CD14-positive monocyte (primary cell): ENCODE results near the gene ODAD3. TPM values are rescaled to one million over a fixed set of nuclear protein-coding genes. Genes with fewer than 3 reads are reported as not detected.

ENCODE experiments used
- DNase-seq, 3 donors: peaks; one replicate each; pipeline ENCODE4 v3.0.0-alpha.2; 2011 to 2022
- H2AFZ ChIP-seq: 2 replicates; pipeline ENCODE4 v1.6.0; 2012; ENCODE audit warnings: mild to moderate bottlenecking, low read depth, low read length, inconsistent platforms; ENCODE audit not compliant: insufficient read depth, poor library complexity, severe bottlenecking
- H3K27ac ChIP-seq, 2 donors: 1 replicate in 1 of 2; 2 replicates in 1 of 2; pipeline ENCODE4 v1.5.1; 2012 to 2013; ENCODE audit warnings: low read length in 2 of 2, control low read depth in 1 of 2, inconsistent platforms in 1 of 2, low read depth in 1 of 2, mild to moderate bottlenecking in 1 of 2
- H3K27me3 ChIP-seq, 2 donors: one replicate each; pipeline versions ENCODE4 v1.6.0 to v1.6.1; 2011 to 2013; ENCODE audit warnings: low read length in 2 of 2; ENCODE audit not compliant: control insufficient read depth in 2 of 2, insufficient read depth in 2 of 2
- H3K36me3 ChIP-seq, 2 donors: replicated peaks in 1 of 2; 1 replicate in 1 of 2; 2 replicates in 1 of 2; pipeline versions ENCODE4 v1.5.1 to v1.6.1; 2012 to 2013; ENCODE audit warnings: low read length in 2 of 2, control low read depth in 1 of 2, inconsistent platforms in 1 of 2, mild to moderate bottlenecking in 1 of 2; ENCODE audit not compliant: insufficient read depth in 2 of 2, control insufficient read depth in 1 of 2
- H3K4me1 ChIP-seq, 2 donors: 1 replicate in 1 of 2; 2 replicates in 1 of 2; pipeline versions ENCODE4 v1.5.1 to v1.6.1; 2012 to 2013; ENCODE audit warnings: low read length in 2 of 2, control low read depth in 1 of 2, inconsistent platforms in 1 of 2, mild to moderate bottlenecking in 1 of 2, moderate library complexity in 1 of 2; ENCODE audit not compliant: insufficient read depth in 2 of 2, control insufficient read depth in 1 of 2
- H3K4me2 ChIP-seq: replicated peaks from 2 replicates; pipeline ENCODE3; 2012; ENCODE audit warnings: low read length, moderate library complexity, mild to moderate bottlenecking; ENCODE audit not compliant: poor library complexity, severe bottlenecking; ENCODE audit errors: extremely low read depth
- H3K4me3 ChIP-seq, 3 experiments: fragments of 200-600 bp in 1 of 3; sonication (generic) in 1 of 3; replicated peaks in 1 of 3; 1 replicate in 2 of 3; 2 replicates in 1 of 3; pipeline ENCODE4 v1.5.1; 2011 to 2013; ENCODE audit warnings: low read length in 3 of 3, mild to moderate bottlenecking in 3 of 3, control low read depth in 2 of 3, low read depth in 2 of 3, inconsistent platforms in 1 of 3, moderate library complexity in 1 of 3
- H3K79me2 ChIP-seq: 2 replicates; pipeline ENCODE4 v1.6.0; 2012; ENCODE audit warnings: mild to moderate bottlenecking, control low read depth, inconsistent platforms, low read length, moderate library complexity; ENCODE audit not compliant: insufficient read depth
- H3K9ac ChIP-seq: 2 replicates; pipeline ENCODE4 v1.6.0; 2017; ENCODE audit warnings: low read length, mild to moderate bottlenecking; ENCODE audit not compliant: insufficient read depth, poor library complexity, severe bottlenecking
- H3K9me3 ChIP-seq, 2 donors: replicated peaks in 1 of 2; 1 replicate in 1 of 2; 2 replicates in 1 of 2; pipeline versions ENCODE4 v1.5.1 to v1.6.1; 2012 to 2013; ENCODE audit warnings: low read length in 2 of 2, control low read depth in 1 of 2; ENCODE audit not compliant: control insufficient read depth in 1 of 2, insufficient read depth in 1 of 2
- H4K20me1 ChIP-seq: 2 replicates; pipeline ENCODE4 v1.6.0; 2012; ENCODE audit warnings: mild to moderate bottlenecking, low read length, control low read depth, moderate library complexity; ENCODE audit not compliant: insufficient read depth
- H3K27ac Mint-ChIP-seq, 7 donors: one replicate each; pipeline ENCODE4 v1.8.0; 2020; ENCODE audit warnings: mild to moderate bottlenecking in 7 of 7, mixed read lengths in 7 of 7, moderate library complexity in 6 of 7, inconsistent platforms in 2 of 7
- H3K27me3 Mint-ChIP-seq, 3 donors: one replicate each; pipeline ENCODE4 v1.8.0; 2021 to 2022; ENCODE audit warnings: low read depth in 3 of 3, mild to moderate bottlenecking in 3 of 3, mixed read lengths in 3 of 3, moderate library complexity in 3 of 3, inconsistent platforms in 1 of 3
- H3K36me3 Mint-ChIP-seq, 2 donors: one replicate each; pipeline ENCODE4 v1.8.0; 2020; ENCODE audit warnings: mixed read lengths in 2 of 2, inconsistent platforms in 1 of 2, mild to moderate bottlenecking in 1 of 2
- H3K4me1 Mint-ChIP-seq: one replicate; pipeline ENCODE4 v1.8.0; 2020; ENCODE audit warnings: mild to moderate bottlenecking, mixed read lengths
- H3K4me3 Mint-ChIP-seq, 2 donors: one replicate each; pipeline ENCODE4 v1.8.0; 2020; ENCODE audit warnings: mild to moderate bottlenecking in 2 of 2, mixed read lengths in 2 of 2, moderate library complexity in 1 of 2
- H3K9me3 Mint-ChIP-seq, 7 donors: one replicate each; pipeline ENCODE4 v1.8.0; 2020 to 2022; ENCODE audit warnings: mixed read lengths in 7 of 7, mild to moderate bottlenecking in 6 of 7, moderate library complexity in 6 of 7, inconsistent platforms in 2 of 7
- CTCF ChIP-seq: fragments of 200-600 bp; IDR thresholded peaks from one replicate; pipeline ENCODE4 v1.8.0; 2022; ENCODE audit warnings: antibody characterized with exemption, mild to moderate bottlenecking
- WGBS: methylation state at CpG from one replicate; pipeline ENCODE4 v1.1.5; 2013; ENCODE audit warnings: missing lambda C conversion rate; ENCODE audit not compliant: insufficient coverage; 5-methylcytosine and 5-hydroxymethylcytosine counted together
- intact Hi-C, 2 donors: fragments of 100-400 bp; cut with micrococcal nuclease; formaldehyde crosslinking; loops; one replicate each; pipeline versions ENCODE4 v1.15.0 to v1.15.1; 2023
- polyA plus RNA-seq, 3 donors: library from polyadenylated mRNA; depleted of rRNA in 1 of 3; unstranded in 2 of 3; stranded (reverse) in 1 of 3; fragments of 300-500 nt in 2 of 3; fragments of >200 nt in 1 of 3; fragmentation: Illumina TruSeq in 2 of 3; gene quantifications; 1 replicate in 2 of 3; 2 replicates in 1 of 3; pipeline ENCODE4 v1.2.3, GENCODE V29; 2012 to 2021

Gene ODAD3
- polyA plus RNA-seq, 3 donors, result 0.43 to 0.88 (median 0.61) TPM

GRCh38 chr19:11437955-11438354 is 3.0 kb upstream of the ODAD3 start:
- Mint-ChIP-seq H3K27ac (peak overlapping the region in 4 of 7 donors; percentile 37 to 69 (median 52)), H3K4me1 (peaks cover 26% of the 10 kb centered on the region), H3K36me3 (peaks cover 37 to 63% of the 10 kb centered on the region in 2 donors), H3K9me3 (peaks cover 0 to 3% (median 0%) of the 10 kb centered on the region in 7 donors), H3K27me3 (peaks cover 0 to 1% (median 0%) of the 10 kb centered on the region in 3 donors), H3K4me3 (no peak overlapping the region)
- intact Hi-C loops, result no loop called here
- Histone ChIP-seq H3K36me3 (peaks cover 42 to 53% of the 10 kb centered on the region in 2 donors), H3K27ac (no peak overlapping the region), H3K4me3 (no peak overlapping the region), H3K79me2 (peaks cover 27% of the 10 kb centered on the region), H3K4me2 (no peak overlapping the region), H3K9ac (no peak overlapping the region), H2AFZ (no peak overlapping the region), H3K4me1 (peaks cover 17 to 20% of the 10 kb centered on the region in 2 donors), H3K27me3 (no peaks in the 10 kb centered on the region), H3K9me3 (no peaks in the 10 kb centered on the region), H4K20me1 (peaks cover 16% of the 10 kb centered on the region)
- DNase-seq, result no peak
- no peak for TF ChIP-seq CTCF
- WGBS, result 86% methylated on average over 3 of the region's 9 CpGs

GRCh38 chr19:11435833-11436313 is 952 bp upstream of the ODAD3 start:
- peak overlapping the region; percentile 84 for H2AFZ ChIP-seq

More at GRCh38 chr19:11435833-11436313, 952 bp upstream of the ODAD3 start:
- Histone ChIP-seq H3K27ac (peak overlapping the region; percentile 63 to 82), H3K4me1 (peaks cover 17 to 20% of the 10 kb centered on the region in 2 donors), H3K27me3 (no peaks in the 10 kb centered on the region), H3K9ac (peak overlapping the region; percentile 65), H3K9me3 (no peaks in the 10 kb centered on the region), H4K20me1 (peaks cover 2% of the 10 kb centered on the region), H3K36me3 (peaks cover 24 to 32% of the 10 kb centered on the region in 2 donors), H3K4me2 (peak overlapping the region; percentile 97), H3K79me2 (peaks cover 23% of the 10 kb centered on the region), H3K4me3 (peak overlapping the region; percentile 61 to 82 (median 77))
- intact Hi-C loops, result loop anchor here in 1 of 2 donors (2.0 kb wide), 1 partner anchor 53 kb away; no protein-coding TSS in a partner anchor
- Mint-ChIP-seq H3K4me1 (peaks cover 23% of the 10 kb centered on the region), H3K27me3 (peaks cover 0 to 1% (median 0%) of the 10 kb centered on the region in 3 donors), H3K36me3 (peaks cover 22 to 44% of the 10 kb centered on the region in 2 donors), H3K9me3 (peaks cover 0 to 3% (median 0%) of the 10 kb centered on the region in 7 donors), H3K4me3 (peak overlapping the region; percentile 98 to 100), H3K27ac (peak overlapping the region; percentile 96 to 99 (median 97))
- no peak for TF ChIP-seq CTCF
- DNase-seq, result no peak
- 7% methylated on average over 19 of the region's 21 CpGs for WGBS
